Measurements from ENCODE around the gene BCKDHA.
"Not testable (repeated sequence)": the region's sequence is repeated elsewhere in the genome, so short reads cannot be mapped to it uniquely, and the experiment has no call there.

The BCKDHA gene

GRCh38 chr19:41367848-41368301, 29.7 kb upstream of the BCKDHA start:
- no peak for DNase-seq

DNA sequence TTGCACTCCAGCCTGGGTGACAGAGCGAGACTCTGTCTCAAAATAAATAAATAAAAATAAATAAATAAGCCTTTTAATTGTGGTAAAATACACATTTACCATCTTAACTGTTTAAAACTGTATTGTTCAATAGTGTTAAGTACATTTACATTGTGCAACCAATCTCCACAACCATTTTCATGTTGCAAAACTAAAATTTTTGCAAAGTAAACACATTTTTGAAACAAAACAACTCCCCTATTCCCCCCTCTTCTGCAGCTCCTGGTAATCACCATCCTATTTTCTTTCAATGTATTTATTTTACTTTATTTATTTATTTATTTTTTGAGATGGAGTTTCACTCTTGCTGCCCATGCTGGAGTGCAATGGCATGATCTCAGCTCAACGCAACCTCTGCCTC, 27.8 kb upstream of the BCKDHA start:
- DNase-seq = no peak

GRCh38 chr19:41371119-41371518, 26.5 kb upstream of the BCKDHA start:
- not testable (repeated sequence) for DNase-seq

- DNase-seq = no peak
Measured at GRCh38 chr19:41371541-41371940, 26.1 kb upstream of the BCKDHA start.

DNA sequence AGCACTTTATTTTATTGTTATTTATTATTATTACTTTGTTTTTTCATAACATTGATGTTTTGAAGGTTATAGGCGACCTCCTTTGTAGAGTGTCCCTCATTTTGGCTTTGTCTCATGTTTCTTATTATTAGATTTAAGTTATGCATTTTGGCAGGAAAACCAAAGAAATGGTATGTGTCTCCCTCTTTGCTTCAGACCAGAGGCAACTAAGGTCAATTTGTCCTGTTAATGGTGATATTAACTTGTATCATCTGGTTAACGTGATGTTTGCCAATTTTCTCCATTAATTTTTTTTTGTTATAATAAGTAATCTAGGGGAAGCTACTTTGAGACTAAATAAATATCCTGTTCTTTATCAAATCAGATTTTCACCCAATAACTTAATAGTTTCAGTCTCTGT, 25.1 kb upstream of the BCKDHA start:
- no peak for DNase-seq

- no peak for DNase-seq
Measured at GRCh38 chr19:41373993-41374392, 23.6 kb upstream of the BCKDHA start.

GRCh38 chr19:41376241-41376997, 21.2 kb upstream of the BCKDHA start, which contains the start of gene TMEM91:
Gene TMEM91, plus strand, starts transcription at chr19:41376533. Its CDS starts 1,777 bp downstream, at chr19:41378310.
- DNase-seq = no peak

DNA sequence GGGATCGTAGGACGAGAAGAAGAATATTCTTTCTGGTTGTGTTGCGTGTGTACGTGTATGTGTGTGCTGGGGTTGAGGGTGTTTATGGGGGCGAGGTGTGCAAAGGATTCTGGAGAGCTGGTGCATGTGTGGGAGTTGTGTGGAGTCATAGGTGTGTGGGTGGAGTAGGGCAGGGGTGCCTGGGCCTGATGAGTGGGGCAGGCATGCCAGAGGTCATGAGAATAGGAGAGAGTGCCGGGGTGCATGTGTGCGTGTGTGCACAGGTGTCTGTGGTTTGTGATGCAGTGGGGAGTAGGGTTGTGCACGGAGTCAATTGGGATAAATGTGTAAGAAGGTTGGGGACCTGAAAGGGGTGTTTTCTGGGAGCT, 20.6 kb upstream of the BCKDHA start:
- peak; percentile 21 for DNase-seq

- DNase-seq = no peak
Measured at GRCh38 chr19:41377977-41378709, 19.5 kb upstream of the BCKDHA start.

- not testable (repeated sequence) for DNase-seq
Measured at GRCh38 chr19:41381536-41381935, 16.1 kb upstream of the BCKDHA start.

- DNase-seq = no peak
Measured at GRCh38 chr19:41384351-41384750, 13.3 kb upstream of the BCKDHA start.

- no peak for DNase-seq
Measured at GRCh38 chr19:41386442-41386841, 11.2 kb upstream of the BCKDHA start.

DNA sequence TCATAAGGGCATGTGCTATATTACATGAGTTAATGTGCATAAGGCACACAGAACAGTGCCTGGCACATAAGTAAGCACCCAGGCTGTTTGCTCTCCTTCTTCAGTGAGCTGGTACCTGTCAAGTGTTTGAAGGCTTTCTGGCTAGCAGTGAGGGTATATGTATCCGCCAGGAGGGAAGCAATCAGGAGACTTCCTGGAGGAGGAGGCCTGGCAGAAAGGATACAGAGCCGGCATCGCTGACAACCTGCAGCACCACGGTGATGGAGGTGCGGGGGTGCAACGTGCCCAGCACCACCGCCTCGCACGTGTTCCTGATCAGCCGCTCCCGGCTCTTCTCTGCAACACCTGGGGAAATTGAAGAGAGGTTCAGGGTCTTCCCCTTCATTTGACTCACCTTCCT, 6.0 kb upstream of the BCKDHA start:
- no peak for DNase-seq

DNA sequence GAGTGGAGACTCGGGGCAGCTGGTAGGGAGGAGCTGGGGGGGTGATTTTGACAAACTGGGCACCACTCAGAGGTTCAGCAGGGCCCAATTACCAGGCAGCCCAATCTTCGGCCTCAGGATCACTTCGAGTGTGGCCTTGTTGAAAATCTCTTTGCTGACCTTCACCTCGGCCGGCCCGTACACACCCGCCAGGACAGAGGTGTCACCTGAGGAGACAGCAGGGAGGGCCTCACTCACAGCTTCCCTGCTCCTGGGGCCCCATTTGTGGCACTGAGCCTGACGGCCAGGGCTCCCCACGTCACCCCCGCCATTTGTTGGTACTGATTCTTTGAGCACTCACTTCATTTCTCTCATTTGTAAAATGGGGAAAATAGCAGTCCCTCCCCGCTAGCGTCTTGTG, 4.8 kb upstream of the BCKDHA start:
- DNase-seq = no peak

DNA sequence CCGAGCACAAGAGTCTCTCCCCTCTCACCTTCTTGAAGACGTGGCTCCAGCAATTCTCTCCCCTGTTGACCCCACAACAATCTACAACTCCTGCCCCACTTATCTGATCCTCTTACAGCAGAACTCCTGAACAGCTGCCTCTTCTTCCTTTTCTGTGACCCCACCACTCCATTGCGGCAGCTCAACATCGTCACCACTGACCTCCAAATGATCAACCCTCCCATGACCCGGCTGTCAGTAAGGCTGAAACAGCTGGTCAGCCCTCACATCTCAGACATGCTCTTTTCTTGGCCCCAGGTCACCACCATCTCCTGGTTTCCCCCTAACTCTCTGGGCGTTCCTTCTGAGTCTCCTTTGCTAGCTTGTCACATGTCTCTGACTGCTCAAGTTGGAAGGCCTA, 2.3 kb upstream of the BCKDHA start:
- DNase-seq = no peak

- no peak for DNase-seq
Measured at GRCh38 chr19:41398050-41398418, 416 bp downstream of the BCKDHA start.

DNA sequence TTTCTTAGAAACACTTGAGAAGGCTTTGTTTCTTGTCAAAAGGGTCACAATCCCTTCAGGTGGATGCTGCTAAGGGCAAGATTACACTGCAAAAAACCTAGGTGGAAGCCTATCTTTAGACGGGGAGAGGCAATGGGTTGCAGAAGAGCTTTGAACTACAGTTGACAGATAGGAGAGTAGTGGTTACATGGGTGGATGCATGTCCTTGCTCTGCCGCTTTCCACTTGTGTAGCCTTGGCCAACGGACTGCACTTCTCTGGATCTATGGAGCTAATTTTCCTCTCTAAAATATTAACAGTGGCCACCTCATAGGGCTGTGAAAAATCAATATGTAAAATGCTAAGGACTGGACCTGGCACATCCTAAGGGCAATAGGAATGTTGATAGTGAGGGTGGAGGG, 980 bp downstream of the BCKDHA start:
- no peak for DNase-seq

DNA sequence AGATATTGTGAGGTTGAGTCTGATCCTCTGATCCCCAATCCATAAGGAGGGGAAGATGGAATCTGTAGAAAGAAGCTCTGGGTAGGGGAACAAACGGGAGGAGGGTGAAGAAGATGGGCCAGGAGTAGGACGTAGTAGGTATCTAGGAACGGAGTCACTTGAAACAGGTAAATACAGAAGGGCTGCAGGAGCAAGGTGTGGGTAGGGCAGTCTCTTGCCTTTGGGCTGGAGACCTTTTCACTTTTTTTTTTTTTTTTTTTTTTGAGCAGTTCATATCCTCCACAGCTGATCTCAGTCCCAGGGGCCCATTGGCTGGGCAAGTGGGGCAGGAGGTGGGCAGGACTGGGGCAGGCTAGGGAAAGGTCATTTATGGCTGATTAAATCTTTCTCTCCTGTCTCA, 1.5 kb downstream of the BCKDHA start:
- no peak for DNase-seq

DNA sequence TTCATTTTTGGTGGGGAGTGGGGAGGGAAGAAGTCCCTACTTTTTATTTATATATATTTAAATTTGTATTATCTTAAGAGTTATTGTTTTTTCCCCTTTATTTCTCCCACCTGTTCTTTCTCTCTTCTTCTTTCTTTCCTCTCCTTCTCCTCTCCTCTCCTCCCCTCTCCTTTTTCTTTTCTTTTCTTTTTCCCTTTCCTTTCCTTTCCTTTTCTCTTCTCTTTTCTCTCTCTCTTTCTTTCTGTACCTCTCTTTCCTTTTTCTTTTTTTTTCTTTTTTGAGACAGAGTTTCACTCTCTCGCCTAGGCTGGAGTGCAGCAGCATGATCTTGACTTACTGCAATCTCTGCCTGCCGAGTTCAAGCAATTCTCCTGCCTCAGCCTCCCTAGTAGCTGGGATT, 1.9 kb downstream of the BCKDHA start:
- DNase-seq = no peak

- DNase-seq = no peak
Measured at GRCh38 chr19:41401483-41401882, 3.9 kb downstream of the BCKDHA start.

DNA sequence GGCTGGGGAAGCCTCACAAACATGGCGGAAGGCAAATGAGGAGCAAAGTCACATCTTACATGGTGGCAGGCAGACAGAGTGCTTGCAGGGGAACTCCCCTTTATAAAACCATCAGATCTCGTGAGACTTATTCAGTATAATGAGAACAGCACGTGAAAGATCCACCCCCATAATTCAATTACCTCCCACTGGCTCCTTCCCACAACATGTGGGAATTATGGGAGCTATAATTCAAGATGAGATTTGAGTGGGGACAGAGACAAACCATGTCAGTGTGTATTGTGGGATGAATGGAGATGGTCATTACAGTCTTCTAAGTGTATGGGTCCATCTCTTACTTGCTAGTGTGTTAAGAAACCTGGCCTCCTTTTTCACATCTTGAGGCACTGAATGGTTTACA, 4.4 kb downstream of the BCKDHA start:
- no peak for DNase-seq

- DNase-seq = no peak
Measured at GRCh38 chr19:41403181-41403970, 5.8 kb downstream of the BCKDHA start.

- no peak for DNase-seq
Measured at GRCh38 chr19:41405776-41406175, 8.2 kb downstream of the BCKDHA start.

DNA sequence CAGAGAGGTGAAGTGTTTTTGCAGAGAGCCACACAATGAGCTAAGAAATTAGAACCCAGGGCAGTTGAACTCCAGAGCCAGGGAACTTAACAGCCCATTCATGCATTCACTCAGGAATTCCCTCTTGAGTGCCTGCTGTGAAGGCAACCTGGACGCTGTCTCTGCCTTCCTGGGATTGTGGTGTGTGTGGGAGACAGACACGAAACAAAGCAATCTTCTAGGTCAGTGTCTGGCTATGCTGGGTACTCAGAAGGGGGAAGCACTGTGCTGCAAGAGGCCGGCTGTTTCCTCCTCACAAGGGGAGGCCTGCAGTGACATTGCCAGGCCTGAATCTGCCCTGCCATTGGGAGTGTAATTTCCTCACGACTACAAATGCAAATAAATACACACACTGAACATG, 9.7 kb downstream of the BCKDHA start:
- DNase-seq = no peak
